Stimulated activated CD8-positive, alpha-beta memory T cell treated with anti-CD3 and anti-CD28 coated beads, Interleukin-7, amount 100 ng/mL, for 1 hour (primary cell): ENCODE data around the gene ZFYVE9.
A peak's percentile ranks its signal among the peaks of the same experiment; 100 is the strongest.

Experiments
- DNase-seq, 2 donors: peaks; one replicate each; pipeline ENCODE4 v3.0.0-alpha.2; 2020; ENCODE audit warnings: low read depth in 2 of 2

Gene ZFYVE9

DNA sequence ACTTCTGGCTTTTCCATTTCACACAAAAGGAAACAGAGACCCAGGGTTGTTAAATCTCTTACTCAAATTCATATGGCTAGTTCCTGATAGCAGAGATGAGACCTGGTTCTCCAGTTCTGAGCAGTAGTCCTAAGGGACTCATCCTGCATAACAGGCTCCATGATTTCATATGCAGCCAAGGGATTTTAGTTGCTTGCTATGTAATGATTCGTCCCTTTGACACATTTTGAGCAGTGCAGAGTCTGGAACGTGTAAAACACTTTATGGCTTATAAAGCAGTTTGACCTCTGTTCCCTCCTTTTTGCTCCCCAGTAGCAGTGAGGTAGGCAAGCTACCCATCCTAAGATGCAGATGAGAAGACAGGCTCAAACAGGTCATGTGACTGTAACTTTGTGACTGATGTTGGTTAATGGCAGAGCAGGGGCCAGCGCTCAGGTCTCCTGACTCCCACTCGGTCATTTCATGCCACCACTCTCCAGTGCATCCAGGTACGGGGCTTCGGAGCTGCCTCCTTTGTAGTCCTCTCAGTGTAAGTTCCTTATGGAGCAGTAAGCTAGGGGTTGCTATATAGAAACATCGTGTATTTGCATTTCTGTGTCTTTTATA is 199.9 kb downstream of the ZFYVE9 start:
- DNase-seq = no peak

DNA sequence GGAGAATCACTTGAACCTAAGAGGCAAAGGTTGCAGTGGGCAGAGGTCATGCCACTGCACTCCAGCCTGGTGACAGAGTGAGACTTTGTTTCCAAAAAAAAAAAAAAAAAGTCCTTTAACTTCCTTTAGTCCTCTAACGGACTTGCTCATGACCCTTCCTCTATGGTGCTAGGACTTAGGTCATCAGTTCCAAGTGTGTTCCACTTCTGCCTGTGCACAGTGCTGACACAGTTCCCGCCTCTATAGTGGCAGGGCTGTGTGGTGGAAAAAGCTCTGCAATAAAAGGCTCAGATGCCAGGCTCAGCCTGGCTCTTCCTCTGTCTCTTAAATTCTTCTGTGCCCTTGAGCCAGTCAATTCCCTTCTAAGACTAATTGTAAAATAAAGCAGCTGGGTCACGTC is 202.1 kb downstream of the ZFYVE9 start:
- DNase-seq = no peak

DNA sequence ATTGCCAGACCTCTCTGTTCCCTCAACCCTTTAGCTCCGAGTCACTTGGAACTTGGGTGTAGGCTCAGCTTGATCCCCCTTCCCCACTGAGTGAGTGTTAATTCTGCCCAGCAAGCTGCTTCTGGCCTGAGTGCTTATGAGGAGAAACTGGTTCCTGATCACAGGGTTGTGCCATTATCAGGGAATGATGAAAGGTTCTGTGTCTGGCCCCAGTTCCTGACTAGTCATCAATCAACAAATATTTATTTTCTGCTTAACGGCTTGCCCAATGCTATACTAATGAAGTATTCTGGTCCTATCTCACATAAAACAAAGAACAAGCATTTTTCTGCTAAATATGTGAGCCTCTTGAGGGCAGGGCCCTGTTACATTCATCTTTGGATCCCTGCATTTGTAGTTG is 203.4 kb downstream of the ZFYVE9 start:
- no peak for DNase-seq

DNA sequence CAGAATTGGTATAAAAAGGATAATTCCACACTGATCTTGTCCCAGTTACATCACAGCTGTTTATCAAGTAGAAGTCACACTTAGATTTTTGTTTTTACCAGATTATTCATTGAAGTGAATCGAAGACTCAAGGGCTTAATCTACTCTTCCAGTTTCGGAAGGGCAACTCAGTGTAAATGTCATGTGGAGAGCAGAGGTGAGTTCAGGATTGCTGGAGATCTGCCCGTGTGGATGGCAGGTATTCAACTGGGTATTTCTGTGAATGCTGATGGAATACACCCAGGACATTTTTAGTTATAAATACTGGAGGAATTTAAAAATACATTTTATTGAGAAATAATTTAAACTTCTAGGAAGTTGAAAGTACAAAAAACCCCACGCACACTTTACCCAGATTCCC is 204.8 kb downstream of the ZFYVE9 start:
- no peak for DNase-seq

DNA sequence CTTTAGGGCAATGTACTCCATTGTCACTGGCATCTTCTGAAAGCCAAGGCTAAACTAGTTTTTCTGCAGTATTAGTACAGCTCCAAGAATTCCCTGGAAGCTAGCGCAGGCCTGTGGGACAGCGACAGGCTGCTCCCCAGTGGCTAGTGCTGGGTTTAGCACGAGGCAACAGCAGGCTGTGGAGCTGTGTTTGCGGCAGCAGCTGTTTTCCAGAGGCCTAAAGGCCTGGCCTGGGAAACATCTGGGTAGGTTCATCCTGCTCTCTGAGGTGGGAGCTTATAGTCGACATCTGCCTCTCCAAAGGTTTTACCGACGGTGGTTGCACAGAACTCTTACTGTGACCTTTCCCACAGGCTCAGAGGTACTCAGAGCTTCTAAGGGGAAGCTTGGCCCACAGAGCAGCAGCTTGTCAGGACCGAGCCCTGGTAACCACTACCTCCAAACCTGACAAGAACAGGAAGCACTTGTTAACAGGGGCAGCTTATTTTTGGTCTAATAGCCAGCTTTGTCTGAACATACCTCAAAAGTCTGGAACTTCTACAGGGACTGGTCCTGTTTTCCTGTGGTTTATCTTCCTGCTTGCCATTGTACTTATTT is 206.9 kb downstream of the ZFYVE9 start:
- DNase-seq = no peak

DNA sequence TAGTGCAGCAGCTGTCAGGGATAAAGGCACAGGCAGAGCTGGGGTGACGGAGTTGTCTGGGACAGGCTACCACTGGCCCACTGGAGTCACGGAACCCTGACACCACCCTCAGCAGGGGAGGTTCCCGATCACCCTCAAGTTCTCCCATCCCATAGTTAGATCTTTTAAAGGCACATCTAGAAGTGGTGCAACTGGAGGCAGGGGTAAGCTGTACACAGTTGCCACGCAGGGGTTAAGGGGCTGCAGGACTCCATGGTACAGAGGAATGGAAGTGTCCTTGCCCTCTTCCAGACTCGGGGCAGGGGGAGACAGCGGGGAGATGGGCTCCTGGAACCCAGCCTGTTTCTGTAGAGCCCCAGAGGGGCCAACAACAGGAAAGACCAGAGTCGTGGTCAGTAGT is 210.8 kb downstream of the ZFYVE9 start:
- no peak for DNase-seq

DNA sequence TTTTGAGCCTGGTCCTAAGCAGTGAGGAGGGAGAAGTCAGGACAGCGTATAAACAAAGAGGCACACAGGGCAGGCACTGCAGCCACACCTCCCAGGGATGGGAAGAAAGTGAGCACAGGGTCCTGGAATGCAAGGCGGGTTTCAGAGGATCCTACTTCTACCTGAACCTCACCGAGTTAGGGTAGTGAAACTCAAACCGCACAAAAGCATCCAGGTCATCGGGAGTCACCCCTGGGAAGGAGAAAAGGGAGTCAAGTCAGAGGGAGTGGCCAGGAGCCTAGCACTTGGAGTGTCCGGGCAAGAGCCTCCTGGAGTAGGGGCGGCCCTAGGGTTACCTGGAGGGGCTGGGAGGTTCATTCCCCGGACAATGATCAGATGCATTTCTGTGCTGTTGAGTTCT is 213.5 kb downstream of the ZFYVE9 start:
- no peak for DNase-seq

DNA sequence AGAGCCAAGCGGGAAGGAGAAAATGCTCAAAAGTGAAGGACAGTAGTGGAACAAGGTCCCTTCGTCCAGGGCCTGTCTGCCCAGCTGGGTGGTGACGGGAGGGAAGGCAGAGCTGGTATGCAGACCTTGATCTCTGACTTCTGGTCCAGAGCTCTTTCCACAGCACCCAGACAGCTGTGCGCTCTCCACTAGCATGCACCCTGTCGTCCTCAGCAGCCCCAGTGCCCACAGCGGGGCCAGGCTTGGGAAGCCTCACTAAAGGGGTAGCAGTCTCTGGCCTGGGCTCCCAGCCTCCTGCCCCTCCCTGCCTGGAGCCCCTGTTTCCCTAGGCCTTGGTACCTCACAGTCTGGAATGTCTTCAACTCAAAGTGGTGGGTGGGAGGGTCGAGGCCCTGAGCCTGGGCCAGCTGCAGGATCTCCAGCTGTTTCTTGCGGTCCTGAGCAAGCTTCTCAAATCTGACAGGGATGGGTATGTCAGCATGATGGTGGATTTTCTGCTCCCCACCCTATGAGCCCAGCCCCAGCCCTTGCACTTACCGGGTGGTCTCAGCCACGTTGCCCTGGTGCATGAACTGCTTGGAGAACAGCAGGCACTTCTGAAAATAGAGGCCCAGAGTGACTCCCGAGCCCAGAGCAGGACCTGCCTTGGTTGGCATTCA is 214.1 kb downstream of the ZFYVE9 start:
- no peak for DNase-seq

DNA sequence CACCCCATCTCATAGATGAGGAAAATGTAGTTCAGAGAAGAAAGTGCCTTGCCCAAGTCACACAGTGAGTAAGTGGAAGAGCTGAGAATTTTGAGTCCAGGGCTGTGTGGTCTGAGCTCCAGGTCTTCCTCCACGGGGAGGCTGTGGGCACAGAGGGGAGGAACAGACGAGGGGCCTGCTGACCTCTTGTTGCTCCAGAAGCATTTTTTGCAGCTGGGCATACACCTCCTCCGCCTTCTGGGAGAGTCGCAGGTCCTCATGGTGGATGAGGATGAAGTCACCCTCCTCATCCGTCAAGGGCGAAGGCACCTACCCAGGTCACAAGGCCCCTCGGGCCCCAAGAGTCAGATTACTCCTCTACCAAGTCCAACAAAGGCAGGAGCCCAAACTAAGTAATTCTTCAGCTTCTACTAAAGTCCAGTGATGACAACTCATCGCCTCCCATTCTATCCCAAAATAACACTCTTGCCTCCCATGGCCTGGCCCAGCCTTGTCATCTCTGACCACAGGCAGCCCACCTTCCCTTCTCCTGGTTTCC is 215.0 kb downstream of the ZFYVE9 start:
- no peak for DNase-seq

DNA sequence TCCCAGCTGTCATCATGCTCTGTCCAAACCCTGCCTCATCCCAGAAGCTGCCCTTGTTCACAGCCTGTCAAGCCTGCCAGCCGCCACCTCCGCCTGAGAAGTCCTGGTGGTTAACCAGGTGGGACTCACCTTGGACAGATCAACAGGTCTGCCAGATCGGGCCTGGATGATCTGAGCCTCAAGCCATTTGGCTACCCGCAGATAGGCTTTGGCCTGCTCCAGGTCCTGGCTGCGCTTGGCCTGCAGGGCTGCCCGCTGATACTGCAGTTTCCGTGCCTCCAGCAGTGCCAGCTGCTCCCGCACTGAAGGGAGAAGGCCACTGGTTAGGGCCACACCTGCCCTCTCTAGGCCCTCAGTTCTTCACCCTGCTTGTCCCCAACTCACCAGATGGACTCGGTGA is 215.5 kb downstream of the ZFYVE9 start:
- DNase-seq = no peak

DNA sequence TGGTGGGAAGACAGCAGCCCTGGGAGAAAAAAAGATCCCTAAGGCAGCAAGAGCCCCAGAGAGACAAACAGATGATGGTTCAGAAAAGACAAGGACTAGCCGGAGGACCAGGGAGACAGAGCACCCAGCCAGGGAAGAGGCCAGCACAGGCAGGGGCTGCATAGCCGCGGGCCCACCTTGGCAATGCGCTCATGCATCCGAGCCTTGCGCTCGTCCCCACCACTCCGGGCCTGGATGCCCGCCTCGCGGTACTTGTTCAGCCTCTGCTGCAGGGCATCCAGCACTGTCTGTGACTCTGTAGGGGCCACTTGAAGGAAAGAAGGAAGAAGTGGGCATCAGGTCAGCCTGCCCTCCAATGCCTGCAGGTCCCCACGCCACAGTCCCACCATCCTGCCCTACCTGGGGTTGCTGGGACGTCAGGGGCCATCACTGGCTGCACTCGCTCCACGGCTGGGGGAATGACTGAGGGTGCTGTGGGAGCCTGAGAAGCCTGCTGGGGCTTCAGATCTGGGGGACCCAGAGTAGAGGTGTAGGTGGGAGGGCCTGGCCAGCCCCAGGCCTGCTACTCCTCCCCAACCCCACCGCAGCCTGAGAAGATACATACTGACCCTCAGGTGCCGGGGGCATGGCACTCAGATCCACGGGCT is 217.1 kb downstream of the ZFYVE9 start:
- DNase-seq = no peak

DNA sequence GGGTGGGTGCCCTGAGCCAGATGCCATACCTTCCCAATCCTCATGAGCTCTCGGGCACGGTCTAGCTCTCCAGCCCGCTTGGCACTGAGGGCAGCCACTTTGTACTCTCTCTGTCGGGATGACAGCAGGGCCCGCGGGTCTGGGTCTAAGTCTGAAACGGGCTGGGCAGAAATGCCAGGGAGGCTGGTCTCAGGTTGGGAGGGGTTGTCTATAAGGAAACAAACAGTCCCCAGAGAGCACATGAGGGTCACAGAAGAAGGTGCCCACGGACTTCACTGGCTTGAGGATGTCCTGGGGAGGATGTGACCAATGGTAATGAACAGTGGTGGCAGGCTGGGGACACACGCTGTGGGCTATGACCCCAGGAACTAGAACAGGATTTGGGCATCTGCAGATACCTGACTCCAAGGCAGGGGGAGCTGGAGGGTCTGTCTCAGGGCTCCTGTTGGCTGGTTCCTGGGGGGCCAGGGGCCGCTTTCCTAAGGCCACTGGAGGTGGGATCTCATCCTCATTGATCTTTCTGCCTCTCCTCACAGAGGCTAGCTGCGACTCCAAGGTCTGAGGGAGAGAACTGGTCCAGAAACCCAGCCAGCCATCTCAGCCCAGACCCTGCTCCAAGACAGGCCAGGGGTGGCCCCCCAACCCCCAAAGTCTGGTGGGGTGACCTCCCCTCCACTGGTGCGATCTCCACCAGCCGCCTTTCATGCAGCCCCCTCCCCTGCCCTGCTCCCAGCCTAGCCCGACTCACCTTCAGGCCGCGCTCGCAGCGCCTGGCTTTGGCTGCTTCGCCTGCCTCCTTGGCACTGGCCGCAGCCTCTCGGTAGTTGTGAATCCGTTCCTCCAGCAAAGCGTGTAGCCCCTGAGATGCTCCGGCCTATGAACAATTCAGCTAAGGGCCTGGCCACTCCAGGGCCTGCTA is 218.0 kb downstream of the ZFYVE9 start:
- no peak for DNase-seq

DNA sequence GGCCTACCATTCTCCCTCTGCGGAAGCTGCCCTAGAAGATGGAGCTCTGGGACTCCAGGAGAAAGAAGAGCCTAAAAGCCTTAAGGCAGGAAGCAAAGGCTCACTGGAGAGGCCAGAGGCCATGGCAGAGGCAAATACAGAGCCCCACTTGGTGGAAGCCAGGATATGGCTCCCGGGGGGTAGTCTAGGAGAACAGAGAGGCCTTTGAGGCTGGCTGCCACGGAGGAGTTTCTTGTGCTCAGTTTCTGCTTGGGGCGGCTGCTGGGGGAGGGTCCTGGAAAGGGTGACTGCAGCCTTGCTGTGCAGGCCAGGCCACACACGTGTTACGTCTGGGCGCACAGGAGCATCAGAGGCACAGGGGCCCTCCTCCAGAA is 218.7 kb downstream of the ZFYVE9 start:
- DNase-seq = no peak

DNA sequence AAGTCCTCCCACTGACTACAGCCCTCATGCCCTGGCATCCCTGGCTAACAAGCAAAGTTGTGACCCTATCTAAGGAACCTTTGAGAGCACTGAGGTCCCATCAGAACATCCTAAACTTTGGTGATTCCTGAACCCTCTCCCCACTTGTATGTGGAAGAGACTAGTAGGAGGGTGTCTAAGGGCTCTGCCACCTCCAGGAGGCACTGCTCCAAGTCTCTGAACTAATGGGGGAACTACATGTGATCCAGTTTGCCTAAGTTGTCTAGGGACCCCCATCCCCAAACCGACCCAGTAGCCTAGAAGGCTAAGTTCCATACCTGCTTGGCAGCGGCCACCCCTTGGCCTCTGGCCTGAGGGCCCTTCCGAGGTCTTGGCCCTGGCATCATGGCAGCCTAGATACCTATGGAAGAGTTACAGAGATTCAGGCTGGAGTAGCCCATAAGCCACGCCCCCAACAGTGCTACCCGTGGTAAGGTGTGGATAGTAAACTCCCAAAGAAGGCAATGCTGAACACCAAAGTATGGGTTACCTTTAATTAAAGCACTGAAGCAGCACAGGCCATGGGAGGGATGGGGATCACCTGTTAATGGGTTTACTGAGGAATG is 222.4 kb downstream of the ZFYVE9 start:
- no peak for DNase-seq

DNA sequence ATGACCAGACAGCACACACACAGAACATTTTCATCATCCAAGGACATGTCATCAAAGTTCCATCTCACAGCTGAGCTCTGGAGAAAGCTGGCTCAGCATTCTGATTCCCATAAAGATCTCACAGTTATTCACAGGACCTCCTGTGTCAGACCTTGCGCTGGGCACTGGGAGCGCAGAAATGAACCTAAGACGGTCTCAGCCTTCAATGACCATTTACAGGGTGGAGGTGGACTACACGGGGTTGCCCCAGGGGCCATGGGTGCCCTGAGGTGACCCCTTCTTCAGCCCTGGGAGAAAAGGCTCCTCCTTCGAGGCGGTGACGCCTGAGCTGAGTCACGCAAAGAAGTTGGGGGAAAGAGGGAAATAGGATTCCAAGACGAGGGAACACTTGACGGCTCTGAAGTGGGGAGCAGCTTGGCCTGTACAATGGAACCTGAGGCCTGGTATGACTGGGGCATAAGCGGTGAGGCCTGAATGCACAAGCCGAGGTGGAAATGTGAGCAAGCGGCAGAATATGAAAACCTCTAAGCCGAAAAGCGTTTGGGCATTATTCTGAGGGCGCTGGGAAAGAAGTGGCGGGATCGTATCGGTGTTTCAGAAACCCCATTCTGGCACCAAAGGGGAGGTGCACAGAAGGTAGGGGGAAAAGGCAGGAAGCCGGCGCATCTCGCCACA is 223.3 kb downstream of the ZFYVE9 start:
- DNase-seq = no peak

DNA sequence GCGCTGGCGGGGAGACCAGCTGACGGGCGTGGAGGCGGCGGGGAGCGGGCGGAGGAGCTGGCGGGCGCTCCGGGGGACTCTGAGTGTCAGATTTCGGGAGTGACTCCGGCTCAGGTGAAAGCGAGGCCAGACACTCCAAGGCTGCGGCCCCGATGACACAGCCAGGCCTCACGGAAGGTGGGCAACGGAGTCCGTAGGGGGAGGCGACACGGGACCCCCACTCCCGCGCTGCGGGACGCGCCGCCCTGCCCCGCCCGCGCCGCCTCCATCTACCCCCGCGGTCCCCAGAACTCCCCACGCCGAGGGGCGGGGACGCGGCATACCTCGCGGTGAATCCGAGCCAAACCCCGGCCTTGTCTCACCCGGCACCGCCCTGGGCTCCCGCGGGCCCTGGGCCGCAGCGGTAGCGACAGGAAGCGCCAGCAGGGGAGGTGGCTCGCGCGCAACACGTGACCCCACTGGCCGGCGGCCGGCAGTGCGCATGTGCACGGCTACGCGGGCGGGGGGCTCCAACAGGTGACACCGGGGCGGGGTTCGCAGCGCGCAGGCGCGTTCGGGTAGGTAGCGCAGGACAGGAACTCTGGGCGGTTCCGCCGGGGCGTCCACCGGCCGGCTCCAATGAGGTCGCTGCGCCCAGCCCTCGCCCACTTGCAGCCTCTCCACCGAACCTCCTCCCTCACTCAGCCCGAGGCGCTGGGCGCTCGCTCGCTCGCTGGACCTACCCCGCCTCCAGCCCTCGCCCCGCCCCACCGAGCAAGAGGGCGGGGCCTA is 224.0 kb downstream of the ZFYVE9 start, which contains the start of gene CC2D1B:
Gene CC2D1B (minus strand): TSS at position 460 of the 771 bp plus-strand sequence. CDS start 1,585 bp downstream, outside the sequence.
- DNase-seq = peak; percentile 97 to 98

DNA sequence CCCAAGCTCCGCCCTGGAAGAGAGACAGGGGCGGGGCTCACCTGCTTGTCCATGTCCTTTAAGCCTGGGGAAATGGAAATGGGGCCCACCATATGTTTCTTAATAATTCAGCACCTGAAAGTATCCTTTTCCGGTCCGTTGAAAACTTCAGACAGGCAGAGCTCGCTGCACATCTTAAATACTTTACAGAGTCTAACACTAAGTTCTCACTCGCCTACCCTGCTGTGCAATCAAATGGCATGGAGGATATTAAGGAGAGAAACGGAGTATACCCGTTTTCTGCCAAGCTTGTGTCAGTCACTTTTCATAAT is 224.6 kb downstream of the ZFYVE9 start:
- DNase-seq = no peak

DNA sequence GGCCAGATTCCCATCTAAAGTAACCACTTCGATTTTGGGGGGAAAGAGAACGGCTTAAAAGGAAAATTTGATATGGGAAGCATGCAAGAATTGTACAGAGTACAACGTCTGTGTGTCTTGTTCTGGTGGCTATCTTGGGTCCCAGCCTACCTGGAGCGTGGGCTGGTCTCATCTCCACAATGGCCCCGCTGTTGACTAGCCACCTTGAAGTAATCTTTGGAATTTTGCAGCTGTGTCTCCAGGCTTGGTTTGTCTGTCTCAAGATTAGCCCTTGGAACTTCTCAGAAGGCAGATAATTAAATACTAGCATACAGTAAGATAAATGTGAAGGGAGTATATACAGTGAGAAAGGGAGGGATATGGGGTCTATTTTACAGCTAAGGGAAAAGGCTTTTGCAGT is 225.4 kb downstream of the ZFYVE9 start:
- no peak for DNase-seq

DNA sequence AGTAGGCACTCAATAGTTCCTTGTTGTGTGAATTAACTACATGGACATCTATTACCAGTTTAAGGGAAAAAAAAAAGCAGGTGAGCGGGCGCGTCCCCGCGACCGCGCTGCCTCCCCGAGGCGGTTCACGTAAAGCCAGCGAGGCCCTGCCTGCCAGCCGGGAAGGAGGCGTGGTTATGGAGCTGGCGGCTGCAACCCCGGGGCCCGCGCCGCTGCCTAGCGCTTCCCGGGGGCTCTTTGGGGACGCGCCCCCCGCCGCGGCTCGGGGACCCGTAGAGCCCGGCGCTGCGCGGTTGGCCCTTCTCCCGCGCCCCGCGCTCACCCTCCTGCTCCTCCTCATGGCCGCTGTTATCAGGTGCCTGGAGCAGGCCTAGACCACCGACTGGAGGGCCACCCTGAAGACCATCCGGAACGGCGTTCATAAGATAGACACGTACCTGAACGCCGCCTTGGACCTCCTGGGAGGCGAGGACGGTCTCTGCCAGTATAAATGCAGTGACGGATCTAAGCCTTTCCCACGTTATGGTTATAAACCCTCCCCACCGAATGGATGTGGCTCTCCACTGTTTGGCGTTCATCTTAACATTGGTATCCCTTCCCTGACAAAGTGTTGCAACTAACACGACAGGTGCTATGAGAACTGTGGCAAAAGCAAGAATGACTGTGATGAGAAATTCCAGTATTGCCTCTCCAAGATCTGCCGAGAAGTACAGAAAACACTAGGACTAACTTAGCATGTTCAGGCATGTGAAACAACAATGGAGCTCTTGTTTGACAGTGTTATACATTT is 226.7 kb downstream of the ZFYVE9 start:
- DNase-seq = peak; percentile 11 to 22
